Aorta (tissue), 5 donors: ENCODE data around the gene SLC8A1. TPM values are rescaled to one million over a fixed set of nuclear protein-coding genes. Genes with fewer than 3 reads are reported as not detected.

Experiments used
- ATAC-seq: fragments of 200-7000 bp; cut with Tn5 transposase; one replicate; pipeline ENCODE4 v1.9.1; 2022; ENCODE audit warnings: moderate library complexity; ENCODE audit not compliant: low FRiP score
- DNase-seq, 2 donors: peaks; one replicate each; pipeline ENCODE4 v3.0.0-alpha.2; 2020
- H3K27ac ChIP-seq, 2 donors: one replicate each; pipeline ENCODE4 v1.5.1; 2013; ENCODE audit warnings: low read length in 2 of 2, mild to moderate bottlenecking in 2 of 2, moderate library complexity in 2 of 2, control low read depth in 1 of 2, inconsistent platforms in 1 of 2, low read depth in 1 of 2
- H3K27me3 ChIP-seq, 2 donors: one replicate each; pipeline ENCODE4 v1.6.1; 2013; ENCODE audit warnings: control low read depth in 1 of 2, low read length in 1 of 2, mild to moderate bottlenecking in 1 of 2, moderate library complexity in 1 of 2; ENCODE audit not compliant: insufficient read depth in 2 of 2, control insufficient read depth in 1 of 2
- H3K36me3 ChIP-seq, 2 donors: one replicate each; pipeline ENCODE4 v1.6.1; 2013; ENCODE audit warnings: control low read depth in 1 of 2, low read length in 1 of 2, mild to moderate bottlenecking in 1 of 2; ENCODE audit not compliant: insufficient read depth in 2 of 2, control insufficient read depth in 1 of 2
- H3K4me1 ChIP-seq, 2 donors: one replicate each; pipeline ENCODE4 v1.6.1; 2013; ENCODE audit warnings: low read length in 2 of 2, control low read depth in 1 of 2, mild to moderate bottlenecking in 1 of 2, moderate library complexity in 1 of 2; ENCODE audit not compliant: insufficient read depth in 2 of 2, control insufficient read depth in 1 of 2
- H3K4me3 ChIP-seq, 2 donors: one replicate each; pipeline ENCODE4 v1.5.1; 2013; ENCODE audit warnings: low read length in 2 of 2, control low read depth in 1 of 2, mild to moderate bottlenecking in 1 of 2
- H3K9me3 ChIP-seq: one replicate; pipeline ENCODE4 v1.6.1; 2013; ENCODE audit warnings: mild to moderate bottlenecking, low read length; ENCODE audit not compliant: control insufficient read depth
- WGBS, 2 donors: extraction: QIAGEN DNeasy Blood & Tissue Kit; methylation state at CpG; one replicate each; pipeline ENCODE4 v1.1.7; 2013; 5-methylcytosine and 5-hydroxymethylcytosine counted together
- intact Hi-C, 2 donors: fragments of 100-400 bp; cut with DNase I; formaldehyde crosslinking; loops; one replicate each; pipeline versions ENCODE4 v1.14.2 to v1.15.0; 2022
- polyA plus RNA-seq, 2 donors: library from polyadenylated mRNA; stranded (reverse); fragments of 200-250 nt; gene quantifications; one replicate each; pipeline ENCODE4 v1.2.3, GENCODE V29; 2013
- total RNA-seq, 2 donors: library from RNA; stranded (reverse); fragmentation: NEBNext Ultra II Directional; extraction: Animal tissue kit (Norgen Biotek cat#: 25700); gene quantifications; one replicate each; pipeline ENCODE4 v1.2.1, GENCODE V29; 2021
- donor health status: healthy with polysubstance abuse.
- donor health status: Bipolar disorder and iron deficiency.
- donor health status: DM: no; HTN: no; CAD: no.
- donor health status: DM: no; HTN: no; CAD: no.
- donor health status: DM: yes; HTN: yes; CAD: no.

The SLC8A1 gene
- total and polyA plus RNA-seq, 4 donors = 0.38 to 35.9 (median 15.7) TPM

DNA sequence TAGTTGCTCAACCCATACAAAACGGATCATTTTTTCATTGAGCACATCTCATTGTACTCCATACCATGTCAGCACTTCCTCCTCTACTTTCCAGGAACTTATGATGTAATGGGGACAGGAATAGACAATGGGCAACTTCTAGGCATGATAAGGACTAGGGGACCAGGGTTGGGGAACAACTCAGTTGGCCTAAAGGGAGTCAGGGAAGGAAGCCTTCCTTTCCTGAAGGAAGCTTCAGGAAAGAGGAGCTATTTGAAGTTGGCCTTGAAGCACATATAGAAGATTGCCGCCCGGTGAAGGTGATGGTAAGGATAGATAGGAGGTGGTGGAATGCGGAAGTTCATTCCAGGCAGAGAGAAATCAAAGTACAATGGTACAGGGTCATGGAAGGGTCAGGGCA lies 283.9 kb downstream of the SLC8A1 start:
- WGBS, 2 donors = 89 to 97% methylated on average over 4 of the region's 4 CpGs
- no peak overlapping the region for H3K27ac ChIP-seq
- H3K9me3 ChIP-seq = no peaks in the 10 kb centered on the region
- H3K27me3 ChIP-seq = no peaks in the 10 kb centered on the region
- peaks cover 2 to 6% of the 10 kb centered on the region in 2 donors for H3K4me1 ChIP-seq
- H3K36me3 ChIP-seq = no peaks in the 10 kb centered on the region
- no peak for DNase-seq
- intact Hi-C loops = no loop called here
- ATAC-seq = no peak
- H3K4me3 ChIP-seq = no peak overlapping the region

DNA sequence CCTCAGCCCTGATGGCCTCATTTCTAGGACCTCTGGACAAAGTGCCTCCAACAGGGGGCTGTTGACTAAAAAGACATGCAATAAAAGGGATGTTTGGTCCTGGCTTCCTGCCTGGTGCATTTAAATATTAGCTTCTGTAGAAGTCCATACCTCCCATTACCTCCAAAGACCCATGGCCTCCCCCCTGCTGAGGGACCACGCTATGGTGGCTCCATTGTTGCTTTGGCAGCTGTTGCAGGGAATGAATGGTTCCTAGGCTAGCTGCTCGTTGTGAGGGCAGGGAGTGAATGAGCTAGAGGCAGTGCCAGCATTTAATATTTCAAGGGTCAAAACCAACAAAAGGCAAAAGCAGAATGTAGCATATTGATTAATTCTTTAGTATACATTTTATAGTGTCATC lies 285.9 kb downstream of the SLC8A1 start:
- Histone ChIP-seq H3K9me3 (no peaks in the 10 kb centered on the region), H3K4me3 (no peak overlapping the region), H3K36me3 (no peaks in the 10 kb centered on the region), H3K27ac (no peak overlapping the region), H3K4me1 (peaks cover 2 to 6% of the 10 kb centered on the region in 2 donors), H3K27me3 (no peaks in the 10 kb centered on the region)
- ATAC-seq (no peak), DNase-seq (no peak)
- intact Hi-C loops = no loop called here
- WGBS, 2 donors = 41 to 67% methylated on average over 2 of the region's 2 CpGs

DNA sequence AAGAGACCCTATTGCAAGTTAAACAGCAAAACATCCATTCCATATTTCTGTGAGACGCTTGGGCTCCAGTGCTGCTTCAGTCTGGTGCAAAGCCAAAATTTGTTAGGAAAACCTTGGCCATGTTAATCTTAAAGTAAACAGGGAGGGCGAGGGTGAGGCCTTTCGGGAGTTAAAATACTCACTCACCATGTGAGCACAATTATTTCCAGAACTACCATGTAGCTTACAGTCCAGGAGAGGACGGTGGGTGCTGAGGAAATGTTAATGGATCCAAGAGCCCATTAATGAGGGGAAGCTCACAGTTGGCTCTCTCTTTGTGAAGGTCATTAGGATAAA lies 286.4 kb downstream of the SLC8A1 start:
- DNase-seq = no peak
- H3K4me3 ChIP-seq = no peak overlapping the region
- ATAC-seq = peak; percentile 56
- H3K36me3 ChIP-seq = no peaks in the 10 kb centered on the region
- whole genome bisulfite sequencing, 2 donors = 5 to 7% methylated on average over 4 of the region's 4 CpGs
- intact Hi-C loops = no loop called here
- H3K27me3 ChIP-seq = no peaks in the 10 kb centered on the region
- no peaks in the 10 kb centered on the region for H3K9me3 ChIP-seq
- no peak overlapping the region for H3K27ac ChIP-seq
- H3K4me1 ChIP-seq = peaks cover 2 to 6% of the 10 kb centered on the region in 2 donors

DNA sequence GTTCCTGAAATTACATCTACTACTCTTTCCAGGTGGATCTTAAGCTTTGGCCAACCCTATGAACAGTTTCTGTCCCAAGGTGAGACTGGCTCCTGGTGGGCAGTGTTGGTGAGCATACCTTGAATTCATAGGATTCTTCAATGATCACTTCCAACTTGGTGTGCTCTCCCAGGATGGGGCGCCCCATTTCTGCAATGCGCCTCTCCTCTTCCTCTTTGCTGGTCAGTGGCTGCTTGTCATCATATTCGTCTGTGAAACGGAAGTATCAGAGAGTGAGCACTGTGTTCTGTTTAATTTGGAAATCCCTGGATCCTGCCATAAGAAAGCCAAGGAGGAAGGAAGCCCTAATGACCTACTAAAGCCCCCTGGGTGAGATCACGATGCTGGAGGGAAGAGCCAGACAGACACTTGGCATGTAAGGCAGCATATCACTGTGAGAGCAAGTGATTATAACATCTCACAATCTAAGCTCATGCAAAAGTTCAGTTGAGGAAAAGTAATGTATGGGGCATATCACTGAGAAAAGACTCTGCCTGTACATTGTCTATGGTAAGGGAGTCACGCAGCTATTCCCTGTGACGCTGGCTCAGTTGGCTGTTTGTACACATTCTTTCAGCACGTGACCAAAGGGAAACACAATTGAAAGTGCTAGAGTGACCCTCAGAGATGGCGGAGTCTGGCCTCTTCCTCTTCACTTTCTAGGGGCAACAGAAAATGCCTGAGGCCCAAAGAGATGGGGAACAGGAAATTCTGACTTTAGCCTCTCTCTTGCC lies 287.0 kb downstream of the SLC8A1 start:
- H3K4me3 ChIP-seq = no peak overlapping the region
- peaks cover 2 to 4% of the 10 kb centered on the region in 2 donors for H3K4me1 ChIP-seq
- H3K27ac ChIP-seq = no peak overlapping the region
- no peaks in the 10 kb centered on the region for H3K9me3 ChIP-seq
- H3K36me3 ChIP-seq = no peaks in the 10 kb centered on the region
- ATAC-seq (peak; percentile 65), DNase-seq (no peak)
- intact Hi-C loops = no loop called here
- no peaks in the 10 kb centered on the region for H3K27me3 ChIP-seq
- WGBS, 2 donors = 40 to 41% methylated on average over 9 of the region's 9 CpGs

DNA sequence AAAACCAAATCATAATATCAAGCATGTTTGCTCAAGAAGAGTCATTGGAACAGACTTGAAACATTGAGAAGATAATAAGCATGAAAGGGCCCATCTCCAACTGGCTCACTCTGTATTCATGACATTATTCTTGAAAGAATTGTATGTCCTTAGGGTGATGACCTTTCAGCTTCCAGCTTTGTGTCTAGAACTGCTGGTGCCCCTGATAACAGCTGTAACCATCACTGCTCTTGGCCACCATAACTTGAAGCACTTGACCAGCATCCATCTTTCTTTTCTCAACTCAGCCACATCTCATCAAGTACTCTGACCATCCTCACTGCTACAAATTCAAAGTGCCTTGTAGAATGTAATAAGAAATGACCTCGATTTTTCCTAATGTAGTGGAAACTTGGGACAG lies 289.9 kb downstream of the SLC8A1 start:
- Histone ChIP-seq H3K4me1 (peaks cover 2 to 3% of the 10 kb centered on the region in 2 donors), H3K9me3 (no peaks in the 10 kb centered on the region), H3K27ac (no peak overlapping the region), H3K36me3 (no peaks in the 10 kb centered on the region), H3K27me3 (no peaks in the 10 kb centered on the region), H3K4me3 (no peak overlapping the region)
- intact Hi-C loops = no loop called here
- ATAC-seq (no peak), DNase-seq (no peak)
- 91 to 94% methylated on average over 1 of the region's 1 CpG for WGBS, 2 donors

DNA sequence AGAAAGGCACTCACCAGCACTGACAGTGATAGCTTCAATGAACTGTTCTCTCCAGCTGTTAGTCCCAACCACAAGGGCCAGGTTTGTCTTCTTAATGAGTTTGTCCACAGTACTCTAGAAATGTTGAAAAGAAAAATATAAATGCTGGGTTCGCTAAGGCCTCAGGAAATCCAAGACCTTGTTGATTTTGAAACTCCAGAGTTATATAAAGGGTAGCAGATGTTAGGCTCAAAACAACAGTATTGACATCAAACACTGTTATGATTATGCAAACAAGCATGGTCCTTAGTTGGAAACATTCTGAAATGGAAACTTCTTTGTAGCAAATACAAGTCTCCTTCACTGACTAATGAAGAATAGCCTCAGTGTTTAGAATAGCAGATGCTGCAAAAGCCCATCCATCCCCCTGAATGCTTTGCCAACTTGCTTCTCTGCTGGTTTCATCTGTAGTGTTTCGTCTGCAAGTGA lies 291.1 kb downstream of the SLC8A1 start:
- 92 to 95% methylated on average over 2 of the region's 2 CpGs for WGBS, 2 donors
- Histone ChIP-seq H3K36me3 (no peaks in the 10 kb centered on the region), H3K9me3 (no peaks in the 10 kb centered on the region), H3K4me3 (no peak overlapping the region), H3K4me1 (peaks cover 2% of the 10 kb centered on the region in 2 donors), H3K27ac (no peak overlapping the region), H3K27me3 (no peaks in the 10 kb centered on the region)
- ATAC-seq = no peak
- DNase-seq = no peak
- intact Hi-C loops = no loop called here

DNA sequence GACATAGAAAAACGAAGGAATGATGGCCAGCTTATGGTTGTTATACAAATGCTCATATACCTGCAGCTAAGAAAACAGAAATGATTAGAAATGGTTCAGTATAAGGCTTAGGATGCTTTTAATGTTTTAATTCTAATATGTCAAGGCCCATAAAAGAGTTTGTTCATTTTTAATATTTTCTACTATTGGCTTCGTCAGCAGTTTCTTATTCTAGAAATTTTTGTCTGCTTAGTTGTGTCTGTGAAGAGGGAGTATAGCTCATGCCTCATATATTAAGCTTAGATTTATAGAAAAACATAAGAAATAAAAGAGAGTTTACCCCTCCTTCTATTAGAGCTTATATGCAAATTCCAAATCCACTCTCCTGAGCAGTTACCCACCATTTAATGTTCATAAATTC lies 292.6 kb downstream of the SLC8A1 start:
- Histone ChIP-seq H3K27me3 (no peaks in the 10 kb centered on the region), H3K27ac (no peak overlapping the region), H3K9me3 (no peaks in the 10 kb centered on the region), H3K4me3 (no peak overlapping the region), H3K36me3 (no peaks in the 10 kb centered on the region), H3K4me1 (no peaks in the 10 kb centered on the region)
- WGBS, 2 donors = 96 to 97% methylated on average over 2 of the region's 2 CpGs
- ATAC-seq = no peak
- intact Hi-C loops = no loop called here
- DNase-seq = no peak

DNA sequence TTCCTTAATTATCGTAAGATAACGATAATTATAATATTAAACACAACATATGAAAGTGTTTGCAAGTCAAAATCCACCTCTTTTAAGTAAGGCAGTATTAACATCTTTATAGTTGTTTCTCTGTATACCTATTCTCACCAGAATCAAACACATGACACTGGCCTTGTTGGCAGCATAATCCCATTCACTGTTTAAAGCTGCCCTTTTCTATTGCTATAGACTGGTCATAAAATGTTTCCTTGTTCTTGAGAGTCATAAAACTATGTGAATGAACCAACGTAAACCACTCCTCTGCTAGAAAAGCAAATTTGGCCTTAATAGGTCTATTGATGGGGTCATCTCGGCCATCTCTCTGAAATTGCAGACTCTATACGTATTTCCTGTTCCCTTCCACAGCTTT lies 293.1 kb downstream of the SLC8A1 start:
- Histone ChIP-seq H3K4me1 (no peaks in the 10 kb centered on the region), H3K36me3 (no peaks in the 10 kb centered on the region), H3K27ac (no peak overlapping the region), H3K27me3 (no peaks in the 10 kb centered on the region), H3K4me3 (no peak overlapping the region), H3K9me3 (no peaks in the 10 kb centered on the region)
- ATAC-seq = no peak
- intact Hi-C loops = no loop called here
- 97 to 99% methylated on average over 5 of the region's 5 CpGs for WGBS, 2 donors
- DNase-seq = no peak

DNA sequence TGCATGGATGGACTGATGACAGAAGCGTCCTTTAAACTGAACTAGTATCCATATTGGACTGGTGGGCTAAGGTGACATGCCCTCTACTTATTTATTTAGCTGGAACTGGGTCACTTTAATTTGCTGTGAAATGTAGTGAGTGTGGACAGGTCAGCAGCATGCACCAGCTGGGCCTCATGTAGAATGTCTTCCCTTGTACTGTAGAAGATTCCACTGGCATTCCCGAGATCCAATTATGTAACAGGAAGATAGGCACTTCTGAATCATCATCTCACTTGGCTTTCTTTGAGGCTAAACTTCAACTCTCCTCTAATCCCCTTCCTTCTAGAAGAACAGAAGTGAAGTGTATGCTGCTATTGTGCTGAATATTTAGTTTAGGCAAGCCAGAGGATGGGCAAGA lies 296.2 kb downstream of the SLC8A1 start:
- intact Hi-C loops = no loop called here

More for the DNA sequence above, 296.2 kb downstream of the SLC8A1 start:
- H3K4me1 ChIP-seq = no peaks in the 10 kb centered on the region
- 89 to 96% methylated on average over 2 of the region's 2 CpGs for WGBS, 2 donors
- no peak for ATAC-seq
- no peak overlapping the region for H3K4me3 ChIP-seq
- no peaks in the 10 kb centered on the region for H3K27me3 ChIP-seq
- no peak for DNase-seq
- no peak overlapping the region for H3K27ac ChIP-seq
- H3K9me3 ChIP-seq = no peaks in the 10 kb centered on the region
- H3K36me3 ChIP-seq = no peaks in the 10 kb centered on the region
